Liver (tissue), 9 donors: ENCODE results near the gene RAB41. TPM values are rescaled to one million over a fixed set of nuclear protein-coding genes. Genes with fewer than 3 reads are reported as not detected.

Experiments
- DNase-seq: peaks from one replicate; pipeline ENCODE4 v3.0.0-alpha.2; 2017; ENCODE audit warnings: low spot score
- H3K27ac ChIP-seq, 2 donors: one replicate each; pipeline ENCODE4 v1.7.0; 2013; ENCODE audit warnings: inconsistent platforms in 2 of 2, low read length in 2 of 2, control low read depth in 1 of 2, low read depth in 1 of 2, mild to moderate bottlenecking in 1 of 2
- H3K27me3 ChIP-seq, 4 donors: one replicate each; pipeline versions ENCODE4 v1.6.1 to v1.7.0; 2013; ENCODE audit warnings: low read length in 3 of 4, inconsistent platforms in 1 of 4, mild to moderate bottlenecking in 1 of 4, moderate library complexity in 1 of 4; ENCODE audit not compliant: control insufficient read depth in 4 of 4, insufficient read depth in 4 of 4
- H3K36me3 ChIP-seq, 4 donors: one replicate each; pipeline versions ENCODE4 v1.6.1 to v1.7.0; 2013; ENCODE audit warnings: low read length in 3 of 4, mild to moderate bottlenecking in 3 of 4, low read depth in 1 of 4, moderate library complexity in 1 of 4; ENCODE audit not compliant: control insufficient read depth in 4 of 4, insufficient read depth in 3 of 4
- H3K4me1 ChIP-seq, 4 donors: one replicate each; pipeline versions ENCODE4 v1.6.1 to v1.7.0; 2013; ENCODE audit warnings: low read length in 3 of 4, mild to moderate bottlenecking in 3 of 4, moderate library complexity in 1 of 4; ENCODE audit not compliant: control insufficient read depth in 4 of 4, insufficient read depth in 4 of 4
- H3K4me3 ChIP-seq, 3 donors: one replicate each; pipeline versions ENCODE4 v1.6.1 to v1.7.0; 2013; ENCODE audit warnings: low read length in 3 of 3, control low read depth in 1 of 3, low read depth in 1 of 3, mild to moderate bottlenecking in 1 of 3
- H3K9ac ChIP-seq, 2 donors: one replicate each; pipeline ENCODE4 v1.7.0; 2013; ENCODE audit warnings: low read length in 2 of 2, mild to moderate bottlenecking in 2 of 2, moderate library complexity in 2 of 2, control low read depth in 1 of 2, low read depth in 1 of 2
- H3K9me3 ChIP-seq, 4 donors: one replicate each; pipeline versions ENCODE4 v1.6.1 to v1.7.0; 2013; ENCODE audit warnings: low read length in 3 of 4; ENCODE audit not compliant: control insufficient read depth in 4 of 4
- GABPA ChIP-seq, 2 donors: IDR thresholded peaks in 1 of 2; conservative IDR thresholded peaks in 1 of 2; 2 replicates each; pipeline ENCODE4 v1.6.1; 2016; ENCODE audit warnings: antibody characterized with exemption in 2 of 2, mild to moderate bottlenecking in 1 of 2, moderate library complexity in 1 of 2
- HNF4A ChIP-seq, 2 donors: conservative IDR thresholded peaks; 2 replicates each; pipeline ENCODE4 v1.6.1; 2016; ENCODE audit warnings: antibody characterized with exemption in 2 of 2, mild to moderate bottlenecking in 2 of 2
- HNF4G ChIP-seq: IDR thresholded peaks from 2 replicates; pipeline ENCODE4 v1.6.1; 2016; ENCODE audit warnings: antibody characterized with exemption
- JUND ChIP-seq, 2 donors: IDR thresholded peaks; 2 replicates each; pipeline ENCODE4 v1.6.1; 2016; ENCODE audit warnings: antibody characterized with exemption in 2 of 2
- RXRA ChIP-seq, 2 donors: IDR thresholded peaks; 2 replicates each; pipeline ENCODE4 v1.6.1; 2017 to 2018; ENCODE audit warnings: antibody characterized with exemption in 2 of 2, mild to moderate bottlenecking in 1 of 2
- SP1 ChIP-seq: IDR thresholded peaks from 2 replicates; pipeline ENCODE4 v1.6.1; 2018; ENCODE audit warnings: antibody characterized with exemption, mild to moderate bottlenecking
- TAF1 ChIP-seq: conservative IDR thresholded peaks from 2 replicates; pipeline ENCODE4 v1.6.1; 2016; ENCODE audit warnings: antibody characterized with exemption, mild to moderate bottlenecking
- YY1 ChIP-seq: IDR thresholded peaks from 2 replicates; pipeline ENCODE4 v1.6.1; 2016; ENCODE audit warnings: antibody characterized with exemption, mild to moderate bottlenecking
- whole genome bisulfite sequencing: extraction: QIAGEN DNeasy Blood & Tissue Kit; methylation state at CpG from one replicate; pipeline ENCODE4 v1.1.7; 2013; 5-methylcytosine and 5-hydroxymethylcytosine counted together
- polyA plus RNA-seq, 2 donors: library from polyadenylated mRNA; stranded (reverse) in 1 of 2; unstranded in 1 of 2; fragments of 200-250 nt in 1 of 2; fragments of >200 nt in 1 of 2; fragmentation: Nextera tagmentation in 1 of 2; extraction: Ambion mirVana in 1 of 2; gene quantifications; one replicate each; pipeline versions ENCODE4 v1.2.1 to v1.2.3, GENCODE V29; 2013 to 2015
- total RNA-seq, 2 donors: library from RNA; depleted of rRNA; stranded (reverse); fragments of >200 nt; gene quantifications; one replicate each; pipeline ENCODE4 v1.2.3, GENCODE V29; 2014
- TF ChIP-seq, protein P1 (sequence below): IDR thresholded peaks from 2 replicates; pipeline ENCODE4 v1.6.1; 2016; ENCODE audit warnings: antibody characterized with exemption
- TF ChIP-seq, protein P2 (sequence below): IDR thresholded peaks from 2 replicates; pipeline ENCODE4 v1.6.1; 2016; ENCODE audit warnings: antibody characterized with exemption
- TF ChIP-seq, protein P3 (sequence below): fragments of 150-350 bp; IDR thresholded peaks from 2 replicates; pipeline ENCODE4 v1.5.1; 2017; ENCODE audit warnings: improper control_type of control experiment, low read depth, low read length; ENCODE audit not compliant: missing input control
- TF ChIP-seq, protein P4 (sequence below): IDR thresholded peaks from 2 replicates; pipeline ENCODE4 v1.6.1; 2016; ENCODE audit warnings: antibody characterized with exemption
- TF ChIP-seq, protein P5 (sequence below): IDR thresholded peaks from 2 replicates; pipeline ENCODE4 v1.6.1; 2016; ENCODE audit warnings: antibody characterized with exemption, mild to moderate bottlenecking
- donor health status: healthy.
- donor health status: healthy.
- donor health status: healthy.
- donor health status: healthy.
- donor health status: healthy.

Gene RAB41
- total RNA-seq: not detected
- polyA plus RNA-seq: not detected

DNA sequence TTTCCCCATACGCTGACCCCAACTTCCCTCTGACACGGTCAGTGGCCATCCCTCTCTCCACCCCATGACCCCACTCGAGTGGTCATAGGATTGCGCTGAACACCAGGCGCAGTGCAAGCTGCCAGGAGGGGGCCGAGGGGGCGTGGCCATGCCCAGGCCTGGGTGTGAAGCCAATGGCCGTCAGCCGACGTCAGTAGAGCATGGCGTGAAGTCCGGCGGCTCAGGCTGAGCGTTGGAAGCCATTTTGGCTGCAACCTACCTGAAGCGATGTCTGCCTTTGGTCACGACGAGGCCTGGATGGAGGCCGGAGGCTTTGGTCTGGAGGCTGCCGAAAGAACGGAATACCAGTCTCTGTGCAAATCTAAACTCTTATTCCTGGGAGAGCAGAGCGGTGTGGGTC is at the start of gene RAB41:
Gene RAB41, plus strand, starts transcription at position 222 of the 400 bp plus-strand sequence. Its CDS starts 46 bp downstream, at position 268.
- H3K27ac ChIP-seq: no peak within 1 kb of the TSS
- no peak within 1 kb of the TSS for H3K9ac ChIP-seq
- no peak for DNase-seq

DNA sequence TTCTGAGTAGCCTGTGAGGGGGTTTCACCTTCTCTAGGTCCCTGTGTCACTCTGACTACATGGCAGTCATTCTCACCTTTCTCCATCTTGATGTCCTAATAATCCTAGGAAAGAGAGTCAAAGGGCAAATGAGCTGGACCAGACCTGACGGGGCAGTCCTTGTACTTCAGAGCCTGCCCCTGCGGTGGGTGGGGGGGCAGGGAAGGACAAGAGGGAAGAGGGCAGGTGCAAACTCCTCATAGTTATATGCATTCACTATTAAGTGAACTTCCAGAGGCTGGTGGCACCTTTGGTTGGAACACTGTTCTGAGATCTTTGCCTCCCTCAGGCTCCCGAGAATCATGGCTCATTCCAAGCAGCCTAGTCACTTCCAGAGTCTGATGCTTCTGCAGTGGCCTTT is 47.6 kb upstream of the RAB41 start, which contains the start of gene AWAT1:
Gene AWAT1, plus strand, starts transcription at position 301 of the 400 bp plus-strand sequence. Its CDS starts 41 bp downstream, at position 342.
- H3K27me3 ChIP-seq: peaks cover 0 to 5% (median 0%) of the 10 kb centered on the region in 4 donors
- WGBS: 68% methylated on average over 3 of the region's 3 CpGs
- no peak within 1 kb of the TSS for H3K9ac ChIP-seq
- TF ChIP-seq RXRA (IDR thresholded peaks at IDR 0.05) (no peak), GABPA (IDR thresholded peaks at IDR 0.05 in 1 of 2, conservative IDR thresholded peaks at IDR 0.05 in 1 of 2) (no peak), YY1 (no peak)
- H3K36me3 ChIP-seq: no peaks in the 10 kb centered on the region
- no peak within 1 kb of the TSS for H3K4me3 ChIP-seq
- no peak within 1 kb of the TSS for H3K27ac ChIP-seq
- no peaks in the 10 kb centered on the region for H3K9me3 ChIP-seq
- no peak for DNase-seq
- no peaks in the 10 kb centered on the region for H3K4me1 ChIP-seq

More for the DNA sequence above, at the start of gene RAB41:
- no peaks in the 10 kb centered on the region for H3K27me3 ChIP-seq
- no peaks in the 10 kb centered on the region for H3K4me1 ChIP-seq
- no peaks in the 10 kb centered on the region for H3K9me3 ChIP-seq
- TF ChIP-seq SP1 (no peak), JUND (IDR thresholded peaks at IDR 0.05) (no peak), GABPA (IDR thresholded peaks at IDR 0.05 in 1 of 2, conservative IDR thresholded peaks at IDR 0.05 in 1 of 2) (no peak)
- TF ChIP-seq, protein P1, sequence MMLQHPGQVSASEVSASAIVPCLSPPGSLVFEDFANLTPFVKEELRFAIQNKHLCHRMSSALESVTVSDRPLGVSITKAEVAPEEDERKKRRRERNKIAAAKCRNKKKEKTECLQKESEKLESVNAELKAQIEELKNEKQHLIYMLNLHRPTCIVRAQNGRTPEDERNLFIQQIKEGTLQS: no peak
- peaks cover 0 to 8% (median 0%) of the 10 kb centered on the region in 4 donors for H3K36me3 ChIP-seq
- 97% methylated on average over 21 of the region's 21 CpGs for WGBS
- no peak within 1 kb of the TSS for H3K4me3 ChIP-seq

DNA sequence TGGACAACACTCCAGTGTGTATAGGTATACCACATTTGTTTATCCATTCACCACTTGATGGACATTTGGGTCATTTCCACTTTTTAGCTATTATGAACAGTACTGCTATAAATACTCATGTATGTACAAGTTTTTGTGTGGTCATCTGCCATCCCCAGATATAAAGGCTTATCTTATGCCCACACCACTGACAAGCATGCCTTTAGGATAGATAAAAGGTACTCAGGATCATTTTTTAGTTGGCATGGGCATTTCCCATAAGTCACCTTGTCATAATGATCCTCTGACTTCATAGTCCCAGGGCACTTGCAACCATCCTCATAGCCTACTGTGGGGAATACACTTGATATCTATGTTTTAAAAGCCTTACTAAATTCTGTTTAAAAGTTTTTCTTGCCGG is 41.2 kb upstream of the RAB41 start:
- 97% methylated on average over 1 of the region's 1 CpG for WGBS
- Histone ChIP-seq H3K27ac (no peak overlapping the region), H3K4me1 (no peaks in the 10 kb centered on the region), H3K9me3 (no peaks in the 10 kb centered on the region), H3K36me3 (no peaks in the 10 kb centered on the region), H3K4me3 (no peak overlapping the region), H3K27me3 (no peaks in the 10 kb centered on the region), H3K9ac (no peak overlapping the region)
- TF ChIP-seq, protein P2, sequence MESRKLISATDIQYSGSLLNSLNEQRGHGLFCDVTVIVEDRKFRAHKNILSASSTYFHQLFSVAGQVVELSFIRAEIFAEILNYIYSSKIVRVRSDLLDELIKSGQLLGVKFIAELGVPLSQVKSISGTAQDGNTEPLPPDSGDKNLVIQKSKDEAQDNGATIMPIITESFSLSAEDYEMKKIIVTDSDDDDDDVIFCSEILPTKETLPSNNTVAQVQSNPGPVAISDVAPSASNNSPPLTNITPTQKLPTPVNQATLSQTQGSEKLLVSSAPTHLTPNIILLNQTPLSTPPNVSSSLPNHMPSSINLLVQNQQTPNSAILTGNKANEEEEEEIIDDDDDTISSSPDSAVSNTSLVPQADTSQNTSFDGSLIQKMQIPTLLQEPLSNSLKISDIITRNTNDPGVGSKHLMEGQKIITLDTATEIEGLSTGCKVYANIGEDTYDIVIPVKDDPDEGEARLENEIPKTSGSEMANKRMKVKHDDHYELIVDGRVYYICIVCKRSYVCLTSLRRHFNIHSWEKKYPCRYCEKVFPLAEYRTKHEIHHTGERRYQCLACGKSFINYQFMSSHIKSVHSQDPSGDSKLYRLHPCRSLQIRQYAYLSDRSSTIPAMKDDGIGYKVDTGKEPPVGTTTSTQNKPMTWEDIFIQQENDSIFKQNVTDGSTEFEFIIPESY: no peak
- TF ChIP-seq GABPA (IDR thresholded peaks at IDR 0.05 in 1 of 2, conservative IDR thresholded peaks at IDR 0.05 in 1 of 2) (no peak), TAF1 (no peak), YY1 (no peak), HNF4G (no peak), HNF4A (conservative IDR thresholded peaks at IDR 0.05) (no peak)
- TF ChIP-seq, protein P1: no peak
- TF ChIP-seq, protein P3, sequence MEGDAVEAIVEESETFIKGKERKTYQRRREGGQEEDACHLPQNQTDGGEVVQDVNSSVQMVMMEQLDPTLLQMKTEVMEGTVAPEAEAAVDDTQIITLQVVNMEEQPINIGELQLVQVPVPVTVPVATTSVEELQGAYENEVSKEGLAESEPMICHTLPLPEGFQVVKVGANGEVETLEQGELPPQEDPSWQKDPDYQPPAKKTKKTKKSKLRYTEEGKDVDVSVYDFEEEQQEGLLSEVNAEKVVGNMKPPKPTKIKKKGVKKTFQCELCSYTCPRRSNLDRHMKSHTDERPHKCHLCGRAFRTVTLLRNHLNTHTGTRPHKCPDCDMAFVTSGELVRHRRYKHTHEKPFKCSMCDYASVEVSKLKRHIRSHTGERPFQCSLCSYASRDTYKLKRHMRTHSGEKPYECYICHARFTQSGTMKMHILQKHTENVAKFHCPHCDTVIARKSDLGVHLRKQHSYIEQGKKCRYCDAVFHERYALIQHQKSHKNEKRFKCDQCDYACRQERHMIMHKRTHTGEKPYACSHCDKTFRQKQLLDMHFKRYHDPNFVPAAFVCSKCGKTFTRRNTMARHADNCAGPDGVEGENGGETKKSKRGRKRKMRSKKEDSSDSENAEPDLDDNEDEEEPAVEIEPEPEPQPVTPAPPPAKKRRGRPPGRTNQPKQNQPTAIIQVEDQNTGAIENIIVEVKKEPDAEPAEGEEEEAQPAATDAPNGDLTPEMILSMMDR: no peak
- TF ChIP-seq, protein P4, sequence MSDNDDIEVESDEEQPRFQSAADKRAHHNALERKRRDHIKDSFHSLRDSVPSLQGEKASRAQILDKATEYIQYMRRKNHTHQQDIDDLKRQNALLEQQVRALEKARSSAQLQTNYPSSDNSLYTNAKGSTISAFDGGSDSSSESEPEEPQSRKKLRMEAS: no peak
- TF ChIP-seq, protein P5, sequence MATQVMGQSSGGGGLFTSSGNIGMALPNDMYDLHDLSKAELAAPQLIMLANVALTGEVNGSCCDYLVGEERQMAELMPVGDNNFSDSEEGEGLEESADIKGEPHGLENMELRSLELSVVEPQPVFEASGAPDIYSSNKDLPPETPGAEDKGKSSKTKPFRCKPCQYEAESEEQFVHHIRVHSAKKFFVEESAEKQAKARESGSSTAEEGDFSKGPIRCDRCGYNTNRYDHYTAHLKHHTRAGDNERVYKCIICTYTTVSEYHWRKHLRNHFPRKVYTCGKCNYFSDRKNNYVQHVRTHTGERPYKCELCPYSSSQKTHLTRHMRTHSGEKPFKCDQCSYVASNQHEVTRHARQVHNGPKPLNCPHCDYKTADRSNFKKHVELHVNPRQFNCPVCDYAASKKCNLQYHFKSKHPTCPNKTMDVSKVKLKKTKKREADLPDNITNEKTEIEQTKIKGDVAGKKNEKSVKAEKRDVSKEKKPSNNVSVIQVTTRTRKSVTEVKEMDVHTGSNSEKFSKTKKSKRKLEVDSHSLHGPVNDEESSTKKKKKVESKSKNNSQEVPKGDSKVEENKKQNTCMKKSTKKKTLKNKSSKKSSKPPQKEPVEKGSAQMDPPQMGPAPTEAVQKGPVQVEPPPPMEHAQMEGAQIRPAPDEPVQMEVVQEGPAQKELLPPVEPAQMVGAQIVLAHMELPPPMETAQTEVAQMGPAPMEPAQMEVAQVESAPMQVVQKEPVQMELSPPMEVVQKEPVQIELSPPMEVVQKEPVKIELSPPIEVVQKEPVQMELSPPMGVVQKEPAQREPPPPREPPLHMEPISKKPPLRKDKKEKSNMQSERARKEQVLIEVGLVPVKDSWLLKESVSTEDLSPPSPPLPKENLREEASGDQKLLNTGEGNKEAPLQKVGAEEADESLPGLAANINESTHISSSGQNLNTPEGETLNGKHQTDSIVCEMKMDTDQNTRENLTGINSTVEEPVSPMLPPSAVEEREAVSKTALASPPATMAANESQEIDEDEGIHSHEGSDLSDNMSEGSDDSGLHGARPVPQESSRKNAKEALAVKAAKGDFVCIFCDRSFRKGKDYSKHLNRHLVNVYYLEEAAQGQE: no peak
- DNase-seq: no peak
